ENCODE results near the gene ARMC10.

DNA sequence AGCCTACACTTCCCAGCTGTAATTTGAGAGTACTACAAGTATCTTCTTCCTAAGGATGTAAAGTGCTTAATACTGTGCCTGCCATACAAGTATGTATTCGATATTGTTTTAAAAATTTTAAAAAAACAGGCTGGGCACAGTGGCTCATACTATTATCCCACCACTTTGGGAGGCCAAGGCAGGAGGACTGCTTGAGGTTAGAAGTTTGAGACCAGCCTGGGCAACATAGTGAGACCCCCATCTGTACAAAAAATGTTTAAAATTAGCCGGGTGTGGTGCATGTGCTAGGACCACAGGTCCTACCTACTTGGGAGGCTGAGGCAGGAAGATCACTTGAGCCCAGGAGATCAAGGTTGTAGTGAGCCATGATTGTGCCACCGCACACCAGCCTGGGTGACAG lies 8.3 kb downstream of the ARMC10 start:
- TF ChIP-seq, protein P1, sequence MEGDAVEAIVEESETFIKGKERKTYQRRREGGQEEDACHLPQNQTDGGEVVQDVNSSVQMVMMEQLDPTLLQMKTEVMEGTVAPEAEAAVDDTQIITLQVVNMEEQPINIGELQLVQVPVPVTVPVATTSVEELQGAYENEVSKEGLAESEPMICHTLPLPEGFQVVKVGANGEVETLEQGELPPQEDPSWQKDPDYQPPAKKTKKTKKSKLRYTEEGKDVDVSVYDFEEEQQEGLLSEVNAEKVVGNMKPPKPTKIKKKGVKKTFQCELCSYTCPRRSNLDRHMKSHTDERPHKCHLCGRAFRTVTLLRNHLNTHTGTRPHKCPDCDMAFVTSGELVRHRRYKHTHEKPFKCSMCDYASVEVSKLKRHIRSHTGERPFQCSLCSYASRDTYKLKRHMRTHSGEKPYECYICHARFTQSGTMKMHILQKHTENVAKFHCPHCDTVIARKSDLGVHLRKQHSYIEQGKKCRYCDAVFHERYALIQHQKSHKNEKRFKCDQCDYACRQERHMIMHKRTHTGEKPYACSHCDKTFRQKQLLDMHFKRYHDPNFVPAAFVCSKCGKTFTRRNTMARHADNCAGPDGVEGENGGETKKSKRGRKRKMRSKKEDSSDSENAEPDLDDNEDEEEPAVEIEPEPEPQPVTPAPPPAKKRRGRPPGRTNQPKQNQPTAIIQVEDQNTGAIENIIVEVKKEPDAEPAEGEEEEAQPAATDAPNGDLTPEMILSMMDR (IDR thresholded peaks at IDR 0.05), result no peak
- TF ChIP-seq POLR2A (IDR thresholded peaks at IDR 0.05), result no peak

Measured in lower leg skin (tissue), 3 donors.